ENCODE results near the gene MGARP. TPM values are rescaled to one million over a fixed set of nuclear protein-coding genes. Genes with fewer than 3 reads are reported as not detected.

MGARP gene
- total and polyA plus RNA-seq, 9 of the 15 experiments (the other 6 are each of a cell fraction or from before 2014, with no cell fraction given), result 0.11 to 0.45 (median 0.23) TPM; not detected in 4

GRCh38 chr4:139301113-139301820, 21.2 kb upstream of the MGARP start, which contains the start of gene NAA15:
Gene NAA15 (plus strand): TSS chr4:139301505. CDS start chr4:139301778, 273 bp downstream.
- H4K20me1 ChIP-seq (replicated peaks; ENCODE audit: control insufficient read depth, insufficient read depth, low read length), result peaks cover 9% of the 10 kb centered on the region; the same call in 1 of the 2 replicates
- intact Hi-C loops (cut with micrococcal nuclease) (loop anchor here (2.0 kb wide), 2 partner anchors 124 to 154 kb away; partner anchors contain the start of genes ELF2 and RAB33B), in situ Hi-C loops (cut with MboI) (no loop called here)
- ChIA-PET POLR2A (interaction anchor here (0.6 to 3.1 kb wide), 24 partner anchors 8 to 222 kb away, joined by 3 to 23 read pairs (median 4); no protein-coding TSS in a partner anchor), CTCF (ENCODE audit: low intra/inter-chr PET ratio) (interaction anchor here (1.4 kb wide), 1 partner anchor 202 kb away, joined by 4 read pairs; no protein-coding TSS in a partner anchor)
- under 1% methylated on average over 60 of the region's 61 CpGs for WGBS (ENCODE audit: insufficient coverage, low coverage, missing lambda C conversion rate)
- FAIRE-seq (peak; percentile 92), DNase-seq (ENCODE audit: extremely low read depth in 1 of 4, low spot score in 3 of 4) (peak; percentile 94 to 99 (median 96)), ATAC-seq (peak; percentile 87)
- peak within 1 kb of the TSS; percentile 88 for H2AFZ ChIP-seq (ENCODE audit: low read depth, low read length)
- BruUV-seq (replicated peaks), result no TSS peak
- peak within 1 kb of the TSS; percentile 99 for H3K4me3 ChIP-seq
- peaks cover 97% of the 10 kb centered on the region for H3K79me2 ChIP-seq (ENCODE audit: control insufficient read depth, insufficient read depth, low read length)
- peak within 1 kb of the TSS; percentile 98 for H3K27ac ChIP-seq (ENCODE audit: extremely low read depth, low read depth, low read length)
- H3K27me3 ChIP-seq (ENCODE audit: control insufficient read depth in 2 of 2, insufficient read depth in 2 of 2, low read length in 2 of 2), result no peaks in the 10 kb centered on the region
- peak within 1 kb of the TSS; percentile 96 to 100 for H3K9ac ChIP-seq (ENCODE audit: insufficient read depth in 1 of 2, low read depth in 2 of 2, low read length in 2 of 2)
- H3K4me2 ChIP-seq (ENCODE audit: insufficient read depth, low read length), result peak within 1 kb of the TSS; percentile 97
- peaks cover 11 to 12% of the 10 kb centered on the region in 2 experiments for H3K4me1 ChIP-seq (replicated peaks in 1 of 2; ENCODE audit: control insufficient read depth in 2 of 2, insufficient read depth in 2 of 2, low read length in 2 of 2)
- H3K9me3 ChIP-seq (replicated peaks; ENCODE audit: control insufficient read depth, insufficient read depth, low read depth, low read length), result 0 out of 2 replicates have a peak, but pooled peaks cover 7% of the 10 kb centered on the region
- peaks cover 31% of the 10 kb centered on the region for H3K36me3 ChIP-seq (ENCODE audit: control insufficient read depth, insufficient read depth, low read length)
- no peaks in the 10 kb centered on the region for H3K9me1 ChIP-seq (ENCODE audit: control insufficient read depth, insufficient read depth, low read length)
- TF ChIP-seq, protein P1, sequence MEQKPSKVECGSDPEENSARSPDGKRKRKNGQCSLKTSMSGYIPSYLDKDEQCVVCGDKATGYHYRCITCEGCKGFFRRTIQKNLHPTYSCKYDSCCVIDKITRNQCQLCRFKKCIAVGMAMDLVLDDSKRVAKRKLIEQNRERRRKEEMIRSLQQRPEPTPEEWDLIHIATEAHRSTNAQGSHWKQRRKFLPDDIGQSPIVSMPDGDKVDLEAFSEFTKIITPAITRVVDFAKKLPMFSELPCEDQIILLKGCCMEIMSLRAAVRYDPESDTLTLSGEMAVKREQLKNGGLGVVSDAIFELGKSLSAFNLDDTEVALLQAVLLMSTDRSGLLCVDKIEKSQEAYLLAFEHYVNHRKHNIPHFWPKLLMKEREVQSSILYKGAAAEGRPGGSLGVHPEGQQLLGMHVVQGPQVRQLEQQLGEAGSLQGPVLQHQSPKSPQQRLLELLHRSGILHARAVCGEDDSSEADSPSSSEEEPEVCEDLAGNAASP (IDR thresholded peaks at IDR 0.05), result no peak
- TF ChIP-seq ZBTB5 (IDR thresholded peaks at IDR 0.05) (no peak), EP400 (IDR thresholded peaks at IDR 0.05) (peak; percentile 99), ZNF282 (CRISPR knock-in tag; IDR thresholded peaks at IDR 0.05) (no peak), POLR2AphosphoS5 (IDR thresholded peaks at IDR 0.05; ENCODE audit: control insufficient read depth, insufficient read depth, low read depth, low read length) (peak; percentile 79), MCM7 (IDR thresholded peaks at IDR 0.05) (no peak), BDP1 (IDR thresholded peaks at IDR 0.05; ENCODE audit: insufficient read depth, insufficient read length) (no peak), NUFIP1 (IDR thresholded peaks at IDR 0.05; ENCODE audit: partially characterized antibody) (no peak), PRPF4 (IDR thresholded peaks at IDR 0.05; ENCODE audit: insufficient read depth, low read depth, low read length, poor library complexity, severe bottlenecking) (no peak), EGR1 (conservative IDR thresholded peaks at IDR 0.05) (peak; percentile 41; the same call in 1 of the 2 replicates), GTF2A2 (tag; IDR thresholded peaks at IDR 0.05) (no peak), MTA3 (IDR thresholded peaks at IDR 0.05; ENCODE audit: borderline replicate concordance) (peak; percentile 73; the same call in 1 of the 2 replicates), TAF7 (tag; IDR thresholded peaks at IDR 0.05) (peak; percentile 20)
- TF ChIP-seq, protein P2, sequence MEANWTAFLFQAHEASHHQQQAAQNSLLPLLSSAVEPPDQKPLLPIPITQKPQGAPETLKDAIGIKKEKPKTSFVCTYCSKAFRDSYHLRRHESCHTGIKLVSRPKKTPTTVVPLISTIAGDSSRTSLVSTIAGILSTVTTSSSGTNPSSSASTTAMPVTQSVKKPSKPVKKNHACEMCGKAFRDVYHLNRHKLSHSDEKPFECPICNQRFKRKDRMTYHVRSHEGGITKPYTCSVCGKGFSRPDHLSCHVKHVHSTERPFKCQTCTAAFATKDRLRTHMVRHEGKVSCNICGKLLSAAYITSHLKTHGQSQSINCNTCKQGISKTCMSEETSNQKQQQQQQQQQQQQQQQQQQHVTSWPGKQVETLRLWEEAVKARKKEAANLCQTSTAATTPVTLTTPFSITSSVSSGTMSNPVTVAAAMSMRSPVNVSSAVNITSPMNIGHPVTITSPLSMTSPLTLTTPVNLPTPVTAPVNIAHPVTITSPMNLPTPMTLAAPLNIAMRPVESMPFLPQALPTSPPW (CRISPR knock-in tag; IDR thresholded peaks at IDR 0.05), result peak; percentile 50; the same call in 1 of the 2 replicates
- TF ChIP-seq, protein P3, sequence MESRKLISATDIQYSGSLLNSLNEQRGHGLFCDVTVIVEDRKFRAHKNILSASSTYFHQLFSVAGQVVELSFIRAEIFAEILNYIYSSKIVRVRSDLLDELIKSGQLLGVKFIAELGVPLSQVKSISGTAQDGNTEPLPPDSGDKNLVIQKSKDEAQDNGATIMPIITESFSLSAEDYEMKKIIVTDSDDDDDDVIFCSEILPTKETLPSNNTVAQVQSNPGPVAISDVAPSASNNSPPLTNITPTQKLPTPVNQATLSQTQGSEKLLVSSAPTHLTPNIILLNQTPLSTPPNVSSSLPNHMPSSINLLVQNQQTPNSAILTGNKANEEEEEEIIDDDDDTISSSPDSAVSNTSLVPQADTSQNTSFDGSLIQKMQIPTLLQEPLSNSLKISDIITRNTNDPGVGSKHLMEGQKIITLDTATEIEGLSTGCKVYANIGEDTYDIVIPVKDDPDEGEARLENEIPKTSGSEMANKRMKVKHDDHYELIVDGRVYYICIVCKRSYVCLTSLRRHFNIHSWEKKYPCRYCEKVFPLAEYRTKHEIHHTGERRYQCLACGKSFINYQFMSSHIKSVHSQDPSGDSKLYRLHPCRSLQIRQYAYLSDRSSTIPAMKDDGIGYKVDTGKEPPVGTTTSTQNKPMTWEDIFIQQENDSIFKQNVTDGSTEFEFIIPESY (CRISPR knock-in tag; IDR thresholded peaks at IDR 0.05), result peak; percentile 37; the same call in 1 of the 2 replicates

Measured in K562 (cell line).